K562 (cell line): ENCODE results near the gene PCDH9.

Experiments used
- CHD2 ChIP-seq: IDR thresholded peaks from 2 replicates; pipeline ENCODE4 v1.6.1; 2011; ENCODE audit warnings: low read depth, low read length
- CTCF ChIP-seq, 3 experiments: IDR thresholded peaks in 2 of 3; conservative IDR thresholded peaks in 1 of 3; 2 replicates each; pipeline ENCODE4 v1.5.1; 2011 to 2012; ENCODE audit warnings: low read length in 3 of 3, mild to moderate bottlenecking in 3 of 3, control low read depth in 2 of 3, improper control_type of control experiment in 1 of 3, inconsistent platforms in 1 of 3, low read depth in 1 of 3, mixed read lengths in 1 of 3, moderate library complexity in 1 of 3; ENCODE audit not compliant: insufficient read depth in 2 of 3
- EP300 ChIP-seq: IDR thresholded peaks from 2 replicates; pipeline ENCODE4 v1.6.1; 2012; ENCODE audit warnings: low read length, improper control_type of control experiment
- LARP7 ChIP-seq: fragments of 450-650 bp; IDR thresholded peaks from 2 replicates; pipeline ENCODE4 v1.6.1; 2016
- YY1 ChIP-seq, 3 experiments: IDR thresholded peaks; 2 replicates each; pipeline ENCODE4 v1.6.1; 2011; ENCODE audit warnings: low read length in 2 of 3, mild to moderate bottlenecking in 2 of 3, moderate library complexity in 2 of 3, borderline replicate concordance in 1 of 3, control low read depth in 1 of 3, low read depth in 1 of 3; ENCODE audit not compliant: insufficient read depth in 3 of 3, insufficient replicate concordance in 2 of 3, control insufficient read depth in 1 of 3, insufficient read length in 1 of 3; ENCODE audit errors: extremely low read depth in 1 of 3
- ZFX ChIP-seq: sonication (generic); formaldehyde crosslinking; IDR thresholded peaks from 2 replicates; pipeline ENCODE4 v1.8.0; 2022; ENCODE audit warnings: mild to moderate bottlenecking, missing genetic modification reagents, moderate library complexity
- ZNF217 ChIP-seq: sonication (generic); formaldehyde crosslinking; IDR thresholded peaks from 2 replicates; pipeline ENCODE4 v1.8.0; 2022; ENCODE audit warnings: mild to moderate bottlenecking, missing genetic modification reagents
- ZNF316 ChIP-seq: fragments of 450-650 bp; IDR thresholded peaks from 2 replicates; pipeline ENCODE4 v1.6.1; 2016
- TF ChIP-seq, protein P1 (sequence below): sonication (generic); formaldehyde crosslinking; IDR thresholded peaks from 2 replicates; pipeline ENCODE4 v1.8.1; 2023; ENCODE audit warnings: mild to moderate bottlenecking, missing genetic modification reagents
- TF ChIP-seq, protein P2 (sequence below): sonication (generic); formaldehyde crosslinking; IDR thresholded peaks from 2 replicates; pipeline ENCODE4 v1.8.0; 2022; ENCODE audit warnings: mild to moderate bottlenecking, missing genetic modification reagents
- TF ChIP-seq, protein P3 (sequence below): fragments of 250-450 bp; sonication (Bioruptor Pico); IDR thresholded peaks from 2 replicates; pipeline ENCODE4 v1.5.0; 2022; ENCODE audit warnings: mild to moderate bottlenecking

DNA sequence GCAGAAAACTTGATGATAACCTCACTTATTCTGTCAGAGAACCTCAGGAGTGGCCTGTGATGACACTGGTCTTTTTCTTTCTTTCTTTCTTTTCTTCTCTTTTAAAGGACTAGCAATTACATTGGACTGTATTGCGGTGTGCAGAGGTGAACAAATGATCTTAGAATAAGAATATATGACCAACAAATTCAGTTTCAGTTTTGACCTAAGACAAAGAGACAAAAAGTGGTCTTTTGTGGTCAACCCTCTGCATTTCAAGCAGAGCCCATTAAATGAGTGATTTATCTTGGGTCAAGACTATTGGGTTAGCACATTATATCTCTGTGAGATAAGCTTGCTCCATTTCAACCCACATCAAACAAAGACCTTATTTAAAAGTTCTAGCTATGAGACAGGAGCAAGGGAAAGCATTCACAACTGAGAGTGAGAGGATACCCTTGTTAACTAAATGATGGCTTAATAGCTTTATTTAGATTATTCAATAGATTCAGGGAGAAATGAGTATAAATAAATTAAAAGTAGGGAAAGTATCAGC lies 644.4 kb downstream of the PCDH9 start:
- no peak for TF ChIP-seq ZNF217
- TF ChIP-seq ZNF316, result no peak
- TF ChIP-seq CHD2, result no peak
- TF ChIP-seq CTCF (IDR thresholded peaks at IDR 0.05 in 2 of 3, conservative IDR thresholded peaks at IDR 0.05 in 1 of 3; ENCODE audit: insufficient read depth in 2 of 3, low read depth in 1 of 3, low read length in 3 of 3), result no peak
- no peak for TF ChIP-seq ZFX
- TF ChIP-seq, protein P1, sequence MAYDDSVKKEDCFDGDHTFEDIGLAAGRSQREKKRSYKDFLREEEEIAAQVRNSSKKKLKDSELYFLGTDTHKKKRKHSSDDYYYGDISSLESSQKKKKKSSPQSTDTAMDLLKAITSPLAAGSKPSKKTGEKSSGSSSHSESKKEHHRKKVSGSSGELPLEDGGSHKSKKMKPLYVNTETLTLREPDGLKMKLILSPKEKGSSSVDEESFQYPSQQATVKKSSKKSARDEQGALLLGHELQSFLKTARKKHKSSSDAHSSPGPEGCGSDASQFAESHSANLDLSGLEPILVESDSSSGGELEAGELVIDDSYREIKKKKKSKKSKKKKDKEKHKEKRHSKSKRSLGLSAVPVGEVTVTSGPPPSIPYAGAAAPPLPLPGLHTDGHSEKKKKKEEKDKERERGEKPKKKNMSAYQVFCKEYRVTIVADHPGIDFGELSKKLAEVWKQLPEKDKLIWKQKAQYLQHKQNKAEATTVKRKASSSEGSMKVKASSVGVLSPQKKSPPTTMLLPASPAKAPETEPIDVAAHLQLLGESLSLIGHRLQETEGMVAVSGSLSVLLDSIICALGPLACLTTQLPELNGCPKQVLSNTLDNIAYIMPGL (CRISPR knock-in tag), result no peak
- no peak for TF ChIP-seq EP300
- TF ChIP-seq LARP7, result no peak
- TF ChIP-seq, protein P2, sequence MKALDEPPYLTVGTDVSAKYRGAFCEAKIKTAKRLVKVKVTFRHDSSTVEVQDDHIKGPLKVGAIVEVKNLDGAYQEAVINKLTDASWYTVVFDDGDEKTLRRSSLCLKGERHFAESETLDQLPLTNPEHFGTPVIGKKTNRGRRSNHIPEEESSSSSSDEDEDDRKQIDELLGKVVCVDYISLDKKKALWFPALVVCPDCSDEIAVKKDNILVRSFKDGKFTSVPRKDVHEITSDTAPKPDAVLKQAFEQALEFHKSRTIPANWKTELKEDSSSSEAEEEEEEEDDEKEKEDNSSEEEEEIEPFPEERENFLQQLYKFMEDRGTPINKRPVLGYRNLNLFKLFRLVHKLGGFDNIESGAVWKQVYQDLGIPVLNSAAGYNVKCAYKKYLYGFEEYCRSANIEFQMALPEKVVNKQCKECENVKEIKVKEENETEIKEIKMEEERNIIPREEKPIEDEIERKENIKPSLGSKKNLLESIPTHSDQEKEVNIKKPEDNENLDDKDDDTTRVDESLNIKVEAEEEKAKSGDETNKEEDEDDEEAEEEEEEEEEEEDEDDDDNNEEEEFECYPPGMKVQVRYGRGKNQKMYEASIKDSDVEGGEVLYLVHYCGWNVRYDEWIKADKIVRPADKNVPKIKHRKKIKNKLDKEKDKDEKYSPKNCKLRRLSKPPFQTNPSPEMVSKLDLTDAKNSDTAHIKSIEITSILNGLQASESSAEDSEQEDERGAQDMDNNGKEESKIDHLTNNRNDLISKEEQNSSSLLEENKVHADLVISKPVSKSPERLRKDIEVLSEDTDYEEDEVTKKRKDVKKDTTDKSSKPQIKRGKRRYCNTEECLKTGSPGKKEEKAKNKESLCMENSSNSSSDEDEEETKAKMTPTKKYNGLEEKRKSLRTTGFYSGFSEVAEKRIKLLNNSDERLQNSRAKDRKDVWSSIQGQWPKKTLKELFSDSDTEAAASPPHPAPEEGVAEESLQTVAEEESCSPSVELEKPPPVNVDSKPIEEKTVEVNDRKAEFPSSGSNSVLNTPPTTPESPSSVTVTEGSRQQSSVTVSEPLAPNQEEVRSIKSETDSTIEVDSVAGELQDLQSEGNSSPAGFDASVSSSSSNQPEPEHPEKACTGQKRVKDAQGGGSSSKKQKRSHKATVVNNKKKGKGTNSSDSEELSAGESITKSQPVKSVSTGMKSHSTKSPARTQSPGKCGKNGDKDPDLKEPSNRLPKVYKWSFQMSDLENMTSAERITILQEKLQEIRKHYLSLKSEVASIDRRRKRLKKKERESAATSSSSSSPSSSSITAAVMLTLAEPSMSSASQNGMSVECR (CRISPR knock-in tag), result no peak
- no peak for TF ChIP-seq YY1 (IDR thresholded peaks at IDR 0.05; ENCODE audit: borderline replicate concordance in 1 of 3, control insufficient read depth in 1 of 3, extremely low read depth in 1 of 3, insufficient read depth in 3 of 3, insufficient read length in 1 of 3, insufficient replicate concordance in 2 of 3, low read depth in 1 of 3, low read length in 2 of 3)
- TF ChIP-seq, protein P3, sequence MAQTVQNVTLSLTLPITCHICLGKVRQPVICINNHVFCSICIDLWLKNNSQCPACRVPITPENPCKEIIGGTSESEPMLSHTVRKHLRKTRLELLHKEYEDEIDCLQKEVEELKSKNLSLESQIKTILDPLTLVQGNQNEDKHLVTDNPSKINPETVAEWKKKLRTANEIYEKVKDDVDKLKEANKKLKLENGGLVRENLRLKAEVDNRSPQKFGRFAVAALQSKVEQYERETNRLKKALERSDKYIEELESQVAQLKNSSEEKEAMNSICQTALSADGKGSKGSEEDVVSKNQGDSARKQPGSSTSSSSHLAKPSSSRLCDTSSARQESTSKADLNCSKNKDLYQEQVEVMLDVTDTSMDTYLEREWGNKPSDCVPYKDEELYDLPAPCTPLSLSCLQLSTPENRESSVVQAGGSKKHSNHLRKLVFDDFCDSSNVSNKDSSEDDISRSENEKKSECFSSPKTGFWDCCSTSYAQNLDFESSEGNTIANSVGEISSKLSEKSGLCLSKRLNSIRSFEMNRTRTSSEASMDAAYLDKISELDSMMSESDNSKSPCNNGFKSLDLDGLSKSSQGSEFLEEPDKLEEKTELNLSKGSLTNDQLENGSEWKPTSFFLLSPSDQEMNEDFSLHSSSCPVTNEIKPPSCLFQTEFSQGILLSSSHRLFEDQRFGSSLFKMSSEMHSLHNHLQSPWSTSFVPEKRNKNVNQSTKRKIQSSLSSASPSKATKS (CRISPR knock-in tag), result no peak
